ENCODE results near the gene HTATSF1.

Gene HTATSF1

GRCh38 chrX:136468391-136469103, 28.8 kb upstream of the HTATSF1 start:
- TF ChIP-seq ZFP30 (CRISPR knock-in tag; IDR thresholded peaks at IDR 0.05) (no peak), SNAI2 (CRISPR knock-in tag; IDR thresholded peaks at IDR 0.05) (no peak), TSHZ2 (CRISPR knock-in tag; IDR thresholded peaks at IDR 0.05) (no peak), ZNF70 (CRISPR knock-in tag; IDR thresholded peaks at IDR 0.05) (no peak), GLIS3 (CRISPR knock-in tag; IDR thresholded peaks at IDR 0.05) (no peak), ZNF565 (CRISPR knock-in tag; conservative IDR thresholded peaks at IDR 0.05; ENCODE audit: low read depth) (no peak), ESRRG (CRISPR knock-in tag; IDR thresholded peaks at IDR 0.05) (no peak), ZNF8 (CRISPR knock-in tag; IDR thresholded peaks at IDR 0.05) (no peak), CREB5 (CRISPR knock-in tag; IDR thresholded peaks at IDR 0.05; ENCODE audit: low read depth) (no peak), TCF4 (CRISPR knock-in tag; IDR thresholded peaks at IDR 0.05; ENCODE audit: borderline replicate concordance) (no peak), TOX (CRISPR knock-in tag; IDR thresholded peaks at IDR 0.05; ENCODE audit: borderline replicate concordance) (no peak), ARNTL (CRISPR knock-in tag; IDR thresholded peaks at IDR 0.05; ENCODE audit: borderline replicate concordance, low read depth) (no peak)
- TF ChIP-seq, protein P1, sequence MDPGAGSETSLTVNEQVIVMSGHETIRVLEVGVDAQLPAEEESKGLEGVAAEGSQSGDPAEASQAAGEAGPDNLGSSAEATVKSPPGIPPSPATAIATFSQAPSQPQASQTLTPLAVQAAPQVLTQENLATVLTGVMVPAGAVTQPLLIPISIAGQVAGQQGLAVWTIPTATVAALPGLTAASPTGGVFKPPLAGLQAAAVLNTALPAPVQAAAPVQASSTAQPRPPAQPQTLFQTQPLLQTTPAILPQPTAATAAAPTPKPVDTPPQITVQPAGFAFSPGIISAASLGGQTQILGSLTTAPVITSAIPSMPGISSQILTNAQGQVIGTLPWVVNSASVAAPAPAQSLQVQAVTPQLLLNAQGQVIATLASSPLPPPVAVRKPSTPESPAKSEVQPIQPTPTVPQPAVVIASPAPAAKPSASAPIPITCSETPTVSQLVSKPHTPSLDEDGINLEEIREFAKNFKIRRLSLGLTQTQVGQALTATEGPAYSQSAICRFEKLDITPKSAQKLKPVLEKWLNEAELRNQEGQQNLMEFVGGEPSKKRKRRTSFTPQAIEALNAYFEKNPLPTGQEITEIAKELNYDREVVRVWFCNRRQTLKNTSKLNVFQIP (CRISPR knock-in tag; IDR thresholded peaks at IDR 0.05; ENCODE audit: borderline replicate concordance, low read depth): no peak
- ATAC-seq: no peak

GRCh38 chrX:136473663-136474062, 23.7 kb upstream of the HTATSF1 start:
- TF ChIP-seq ZNF565 (CRISPR knock-in tag; conservative IDR thresholded peaks at IDR 0.05; ENCODE audit: low read depth) (no peak), ISL1 (CRISPR knock-in tag; IDR thresholded peaks at IDR 0.05) (no peak), OSR1 (CRISPR knock-in tag; IDR thresholded peaks at IDR 0.05) (no peak), ZC3H10 (CRISPR knock-in tag; IDR thresholded peaks at IDR 0.05) (no peak), CSRNP3 (CRISPR knock-in tag; IDR thresholded peaks at IDR 0.05) (no peak), RARB (CRISPR knock-in tag; IDR thresholded peaks at IDR 0.05) (no peak), CREB5 (CRISPR knock-in tag; IDR thresholded peaks at IDR 0.05; ENCODE audit: low read depth) (no peak), PPARA (CRISPR knock-in tag; IDR thresholded peaks at IDR 0.05; ENCODE audit: borderline replicate concordance) (no peak), ZNF70 (CRISPR knock-in tag; IDR thresholded peaks at IDR 0.05) (no peak), ESRRG (CRISPR knock-in tag; IDR thresholded peaks at IDR 0.05) (no peak), TCF4 (CRISPR knock-in tag; IDR thresholded peaks at IDR 0.05; ENCODE audit: borderline replicate concordance) (no peak), TSHZ2 (CRISPR knock-in tag; IDR thresholded peaks at IDR 0.05) (no peak)
- TF ChIP-seq, protein P1 (CRISPR knock-in tag; IDR thresholded peaks at IDR 0.05; ENCODE audit: borderline replicate concordance, low read depth): no peak
- ATAC-seq: no peak

Measured in SK-N-SH treated with all-trans-retinoic acid at 6 μM for 48 hours (cell line).